Psoas muscle (tissue), 8 donors: ENCODE measurements around the gene EPB41L2. TPM values are rescaled to one million over a fixed set of nuclear protein-coding genes. Genes with fewer than 3 reads are reported as not detected.

Source experiments
- ATAC-seq, 4 donors: fragments of 200-7000 bp; cut with Tn5 transposase; one replicate each; pipeline ENCODE4 v1.9.1; 2020; ENCODE audit warnings: moderate library complexity in 3 of 4, mild to moderate bottlenecking in 2 of 4
- DNase-seq, 2 donors: peaks; one replicate each; pipeline ENCODE4 v3.0.0-alpha.2; 2020
- H3K27ac ChIP-seq: fragments of 200-600 bp; one replicate; pipeline ENCODE4 v1.8.0; 2022
- H3K27me3 ChIP-seq, 3 donors: fragments of 200-600 bp in 1 of 3; one replicate each; pipeline versions ENCODE4 v1.6.1 to v1.8.0; 2013 to 2022; ENCODE audit warnings: low read length in 2 of 3, mild to moderate bottlenecking in 2 of 3, moderate library complexity in 1 of 3; ENCODE audit not compliant: insufficient read depth in 3 of 3
- H3K36me3 ChIP-seq, 2 donors: fragments of 200-600 bp in 1 of 2; one replicate each; pipeline versions ENCODE4 v1.6.1 to v1.8.0; 2013 to 2022; ENCODE audit warnings: low read depth in 1 of 2, mild to moderate bottlenecking in 1 of 2, moderate library complexity in 1 of 2; ENCODE audit not compliant: insufficient read depth in 1 of 2
- H3K4me1 ChIP-seq: fragments of 200-600 bp; one replicate; pipeline ENCODE4 v1.8.0; 2022
- H3K4me3 ChIP-seq: fragments of 200-600 bp; one replicate; pipeline ENCODE4 v1.8.0; 2022; ENCODE audit warnings: mild to moderate bottlenecking
- H3K9me3 ChIP-seq: fragments of 200-600 bp; one replicate; pipeline ENCODE4 v1.8.0; 2022
- WGBS, 3 donors: extraction: QIAGEN DNeasy Blood & Tissue Kit; methylation state at CpG; one replicate each; pipeline versions ENCODE4 v1.1.6 to v1.1.7; 2013; 5-methylcytosine and 5-hydroxymethylcytosine counted together
- intact Hi-C, 2 donors: fragments of 100-400 bp; cut with DNase I; formaldehyde crosslinking; loops; one replicate each; pipeline versions ENCODE4 v1.11.0 to v1.14.2; 2022
- polyA plus RNA-seq, 3 donors: library from polyadenylated mRNA; stranded (reverse); fragments of 200-250 nt; gene quantifications; one replicate each; pipeline ENCODE4 v1.2.3, GENCODE V29; 2013
- total RNA-seq, 4 donors: library from RNA; stranded (reverse); fragmentation: NEBNext Ultra II Directional in 2 of 4; extraction: Animal tissue kit (Norgen Biotek cat#: 25700) in 2 of 4; gene quantifications; one replicate each; pipeline versions ENCODE4 v1.2.1 to v1.2.4, GENCODE V29; 2021 to 2023
- TF ChIP-seq, protein P1 (sequence below): fragments of 200-600 bp; IDR thresholded peaks from one replicate; pipeline ENCODE4 v1.8.0; 2022; ENCODE audit warnings: antibody characterized with exemption
- donor health status: healthy with polysubstance abuse.
- donor health status: DM: no; HTN: no; CAD: no; lungs with moderate emphysema.
- donor health status: Bipolar disorder and iron deficiency.
- donor health status: healthy.
- donor health status: DM: yes; HTN: yes; CAD: no.
- donor health status: DM: no; HTN: no; CAD: no.
- donor health status: DM: no; HTN: no; CAD: no.
- donor health status: DM: yes; HTN: yes; CAD: no.

Gene EPB41L2
- total and polyA plus RNA-seq, 7 donors: 8.5 to 75.7 (median 22.7) TPM

DNA sequence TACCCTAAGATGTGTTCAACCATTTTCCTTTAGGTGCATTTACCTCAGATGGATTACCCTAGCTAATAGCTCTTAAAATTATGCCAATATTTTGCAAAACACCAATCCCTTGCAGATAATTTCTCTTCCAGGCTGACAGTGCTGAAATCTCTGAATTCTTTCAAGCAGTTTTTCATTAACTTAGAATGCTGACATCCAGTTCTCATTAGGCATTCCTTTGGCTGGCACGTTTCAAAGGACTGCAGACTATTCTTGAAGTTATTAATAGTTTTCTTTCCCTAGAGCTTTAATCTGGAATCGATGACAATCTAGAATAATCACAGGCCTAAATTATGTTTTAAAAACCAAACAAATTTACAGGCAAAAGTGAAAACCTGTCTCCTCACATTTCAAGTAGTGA is 167.5 kb downstream of the EPB41L2 start:
- H3K36me3 ChIP-seq: peaks cover 0 to 36% of the 10 kb centered on the region in 2 donors
- TF ChIP-seq, protein P1, sequence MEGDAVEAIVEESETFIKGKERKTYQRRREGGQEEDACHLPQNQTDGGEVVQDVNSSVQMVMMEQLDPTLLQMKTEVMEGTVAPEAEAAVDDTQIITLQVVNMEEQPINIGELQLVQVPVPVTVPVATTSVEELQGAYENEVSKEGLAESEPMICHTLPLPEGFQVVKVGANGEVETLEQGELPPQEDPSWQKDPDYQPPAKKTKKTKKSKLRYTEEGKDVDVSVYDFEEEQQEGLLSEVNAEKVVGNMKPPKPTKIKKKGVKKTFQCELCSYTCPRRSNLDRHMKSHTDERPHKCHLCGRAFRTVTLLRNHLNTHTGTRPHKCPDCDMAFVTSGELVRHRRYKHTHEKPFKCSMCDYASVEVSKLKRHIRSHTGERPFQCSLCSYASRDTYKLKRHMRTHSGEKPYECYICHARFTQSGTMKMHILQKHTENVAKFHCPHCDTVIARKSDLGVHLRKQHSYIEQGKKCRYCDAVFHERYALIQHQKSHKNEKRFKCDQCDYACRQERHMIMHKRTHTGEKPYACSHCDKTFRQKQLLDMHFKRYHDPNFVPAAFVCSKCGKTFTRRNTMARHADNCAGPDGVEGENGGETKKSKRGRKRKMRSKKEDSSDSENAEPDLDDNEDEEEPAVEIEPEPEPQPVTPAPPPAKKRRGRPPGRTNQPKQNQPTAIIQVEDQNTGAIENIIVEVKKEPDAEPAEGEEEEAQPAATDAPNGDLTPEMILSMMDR: no peak
- ATAC-seq: no peak
- no peak for DNase-seq
- H3K4me1 ChIP-seq: no peaks in the 10 kb centered on the region
- H3K4me3 ChIP-seq: no peak overlapping the region
- 15 to 24% (median 22%) methylated on average over 2 of the region's 2 CpGs for WGBS, 3 donors
- H3K27ac ChIP-seq: no peak overlapping the region
- no peaks in the 10 kb centered on the region for H3K27me3 ChIP-seq
- intact Hi-C loops: no loop called here
- H3K9me3 ChIP-seq: no peaks in the 10 kb centered on the region

DNA sequence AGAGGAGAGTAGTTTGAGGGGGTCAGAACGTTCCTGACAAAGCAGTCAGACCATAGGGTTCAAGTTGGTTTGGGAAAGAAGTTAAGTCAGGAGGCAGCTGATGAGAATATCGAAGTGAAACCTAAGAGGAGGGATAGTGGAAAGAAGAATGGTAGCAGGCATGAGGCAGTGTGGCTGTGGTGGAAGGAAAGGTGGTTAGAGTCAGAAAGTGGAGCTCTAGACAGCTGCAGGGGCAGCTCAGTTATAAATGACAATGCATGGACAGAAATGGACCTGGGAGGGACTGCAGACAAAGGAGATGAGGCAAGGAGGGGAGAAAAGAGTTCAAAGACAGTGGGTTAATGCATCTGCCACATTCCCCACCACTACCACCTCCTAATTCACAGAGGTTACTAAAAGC is 169.3 kb downstream of the EPB41L2 start:
- Histone ChIP-seq H3K9me3 (no peaks in the 10 kb centered on the region), H3K36me3 (peaks cover 0 to 28% of the 10 kb centered on the region in 2 donors), H3K27me3 (no peaks in the 10 kb centered on the region), H3K4me3 (no peak overlapping the region), H3K27ac (no peak overlapping the region), H3K4me1 (no peaks in the 10 kb centered on the region)
- 74 to 79% (median 78%) methylated on average over 2 of the region's 2 CpGs for WGBS, 3 donors
- intact Hi-C loops: no loop called here
- no peak for DNase-seq
- ATAC-seq: no peak
- TF ChIP-seq, protein P1: no peak

DNA sequence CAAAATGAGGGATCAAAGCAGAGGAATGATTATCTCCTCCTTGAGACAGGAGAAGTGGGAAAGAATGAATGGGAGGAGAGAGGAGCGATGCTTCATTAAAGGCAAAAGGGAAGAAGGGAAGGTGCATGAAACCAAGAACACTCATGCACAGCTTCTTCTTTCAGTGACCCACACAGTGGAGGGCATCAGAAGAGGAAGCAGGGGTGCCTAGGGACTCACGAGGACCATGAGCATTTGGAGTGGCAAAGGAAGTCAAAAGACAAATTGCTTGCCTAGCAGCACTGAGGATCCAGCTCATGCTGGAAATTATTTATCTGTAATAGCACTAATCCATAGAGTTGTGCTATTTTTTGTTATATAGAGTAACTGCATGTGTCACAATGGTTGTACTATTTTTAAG is 169.8 kb downstream of the EPB41L2 start:
- Histone ChIP-seq H3K4me1 (no peaks in the 10 kb centered on the region), H3K27me3 (no peaks in the 10 kb centered on the region), H3K27ac (no peak overlapping the region), H3K9me3 (no peaks in the 10 kb centered on the region), H3K36me3 (peaks cover 0 to 24% of the 10 kb centered on the region in 2 donors), H3K4me3 (no peak overlapping the region)
- 78 to 86% (median 84%) methylated on average over 2 of the region's 2 CpGs for WGBS, 3 donors
- TF ChIP-seq, protein P1: no peak
- intact Hi-C loops: no loop called here
- no peak for DNase-seq
- ATAC-seq: no peak

DNA sequence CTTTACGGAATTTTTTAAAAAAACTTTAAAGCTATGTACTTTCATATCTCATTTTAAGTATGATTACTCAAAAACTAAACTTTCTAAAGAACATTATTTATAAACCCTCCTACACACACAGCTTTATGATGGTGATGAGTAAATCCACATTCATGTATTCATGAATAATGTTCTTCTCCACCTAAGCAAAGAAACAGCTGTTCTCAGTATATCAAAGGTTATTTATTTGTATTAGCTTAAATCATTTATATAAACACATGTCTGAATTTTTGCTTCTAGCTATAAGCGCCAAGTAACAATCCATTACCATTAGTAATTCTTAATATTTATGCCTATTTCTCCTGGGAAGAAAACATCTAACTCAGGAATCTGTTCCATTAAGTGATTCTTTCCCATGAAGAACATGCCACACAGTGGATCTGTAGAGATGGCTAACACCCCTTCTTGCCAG is 172.5 kb downstream of the EPB41L2 start:
- no peaks in the 10 kb centered on the region for H3K4me1 ChIP-seq
- H3K9me3 ChIP-seq: no peaks in the 10 kb centered on the region
- no peak overlapping the region for H3K4me3 ChIP-seq
- no peak overlapping the region for H3K27ac ChIP-seq
- TF ChIP-seq, protein P1: no peak
- intact Hi-C loops: no loop called here
- H3K36me3 ChIP-seq: peaks cover 0 to 24% of the 10 kb centered on the region in 2 donors
- no peaks in the 10 kb centered on the region for H3K27me3 ChIP-seq
- ATAC-seq (no peak), DNase-seq (no peak)
- 78 to 89% (median 88%) methylated on average over 2 of the region's 2 CpGs for WGBS, 3 donors

DNA sequence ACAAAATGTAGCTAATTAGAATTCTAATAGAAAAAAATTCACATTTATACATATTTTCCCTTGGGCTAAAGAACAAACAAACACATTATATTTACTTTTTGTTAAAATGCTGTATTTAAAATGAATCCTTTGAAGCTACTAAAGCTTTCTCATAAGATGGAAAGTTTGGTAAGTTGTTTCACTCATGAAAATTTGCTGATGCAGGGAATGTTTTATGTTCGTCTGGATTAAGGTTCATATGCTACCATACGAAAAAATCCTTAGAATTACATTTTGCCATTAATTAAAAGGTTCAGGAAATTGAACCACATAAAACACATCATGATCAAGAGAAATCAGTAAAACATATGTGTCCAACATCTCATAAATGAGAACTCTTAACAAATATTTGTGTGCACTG is 173.6 kb downstream of the EPB41L2 start:
- intact Hi-C loops: loop anchor here (5.0 to 10.0 kb wide), 4 partner anchors 645 to 738 kb away; partner anchors contain the start of gene MED23 (in 2 of the 2)
- ATAC-seq (no peak), DNase-seq (no peak)
- Histone ChIP-seq H3K27ac (no peak overlapping the region), H3K4me3 (no peak overlapping the region), H3K9me3 (no peaks in the 10 kb centered on the region), H3K36me3 (peaks cover 0 to 20% of the 10 kb centered on the region in 2 donors), H3K27me3 (no peaks in the 10 kb centered on the region), H3K4me1 (no peaks in the 10 kb centered on the region)
- TF ChIP-seq, protein P1: no peak
- 94 to 98% (median 95%) methylated on average over 2 of the region's 2 CpGs for WGBS, 3 donors
